ENCODE results near the gene KDSR. TPM values are rescaled to one million over a fixed set of nuclear protein-coding genes. Genes with fewer than 3 reads are reported as not detected.
"Not testable (repeated sequence)": the region's sequence is repeated elsewhere in the genome, so short reads cannot be mapped to it uniquely, and the experiment has no call there.

Gene KDSR
- total and polyA plus RNA-seq, 4 donors: 11.3 to 37.2 (median 31.4) TPM

DNA sequence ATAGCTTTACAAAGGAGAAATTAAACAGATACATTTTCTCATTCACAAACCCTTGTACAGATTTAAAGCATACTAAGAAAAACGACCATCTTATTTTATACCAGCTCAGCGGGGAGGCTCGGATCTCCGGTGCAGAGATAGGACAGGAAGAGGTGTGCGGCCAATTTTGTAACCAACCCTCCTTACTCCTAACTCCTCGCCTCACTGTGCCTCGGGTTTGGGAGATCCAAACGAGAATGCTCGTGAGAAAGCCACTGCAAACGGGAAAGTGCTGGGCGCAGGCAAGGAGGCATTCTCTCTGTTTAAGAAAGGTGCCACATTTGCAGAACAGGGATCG, 1.2 kb downstream of the KDSR start (continued):
- no peak for TF ChIP-seq CTCF (IDR thresholded peaks at IDR 0.05; ENCODE audit: low read depth, low read length, missing input control)
- TF ChIP-seq HNF4G (IDR thresholded peaks at IDR 0.05): no peak

DNA sequence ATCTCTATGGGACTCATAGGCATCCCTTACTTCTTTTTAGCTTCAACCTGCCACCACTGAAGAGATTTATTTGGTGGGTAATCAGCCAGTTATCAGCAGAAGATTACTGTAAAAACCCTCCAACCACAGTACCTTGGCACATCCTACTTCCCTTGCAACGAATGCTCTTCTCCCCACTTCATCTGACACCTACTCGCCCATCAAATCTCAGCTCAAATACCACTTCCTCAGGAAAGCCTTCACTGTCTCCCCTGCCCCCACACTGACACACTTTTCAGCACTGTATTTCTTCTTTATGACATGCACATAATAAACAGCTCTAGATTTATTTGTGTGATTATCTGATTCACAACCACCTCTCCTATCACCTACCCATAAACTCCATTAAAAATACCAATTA, 3.1 kb downstream of the KDSR start:
- TF ChIP-seq FOXA1 (IDR thresholded peaks at IDR 0.05): no peak
- TF ChIP-seq ZBTB33 (IDR thresholded peaks at IDR 0.05): no peak
- no peak for TF ChIP-seq GABPA (IDR thresholded peaks at IDR 0.05 in 1 of 2, conservative IDR thresholded peaks at IDR 0.05 in 1 of 2)
- no peak for TF ChIP-seq RAD21 (IDR thresholded peaks at IDR 0.05)
- TF ChIP-seq ATF3 (IDR thresholded peaks at IDR 0.05): no peak
- TF ChIP-seq JUND (IDR thresholded peaks at IDR 0.05): no peak
- no peak for TF ChIP-seq SP1 (IDR thresholded peaks at IDR 0.05)
- no peak for TF ChIP-seq YY1 (IDR thresholded peaks at IDR 0.05)
- TF ChIP-seq, protein P1, sequence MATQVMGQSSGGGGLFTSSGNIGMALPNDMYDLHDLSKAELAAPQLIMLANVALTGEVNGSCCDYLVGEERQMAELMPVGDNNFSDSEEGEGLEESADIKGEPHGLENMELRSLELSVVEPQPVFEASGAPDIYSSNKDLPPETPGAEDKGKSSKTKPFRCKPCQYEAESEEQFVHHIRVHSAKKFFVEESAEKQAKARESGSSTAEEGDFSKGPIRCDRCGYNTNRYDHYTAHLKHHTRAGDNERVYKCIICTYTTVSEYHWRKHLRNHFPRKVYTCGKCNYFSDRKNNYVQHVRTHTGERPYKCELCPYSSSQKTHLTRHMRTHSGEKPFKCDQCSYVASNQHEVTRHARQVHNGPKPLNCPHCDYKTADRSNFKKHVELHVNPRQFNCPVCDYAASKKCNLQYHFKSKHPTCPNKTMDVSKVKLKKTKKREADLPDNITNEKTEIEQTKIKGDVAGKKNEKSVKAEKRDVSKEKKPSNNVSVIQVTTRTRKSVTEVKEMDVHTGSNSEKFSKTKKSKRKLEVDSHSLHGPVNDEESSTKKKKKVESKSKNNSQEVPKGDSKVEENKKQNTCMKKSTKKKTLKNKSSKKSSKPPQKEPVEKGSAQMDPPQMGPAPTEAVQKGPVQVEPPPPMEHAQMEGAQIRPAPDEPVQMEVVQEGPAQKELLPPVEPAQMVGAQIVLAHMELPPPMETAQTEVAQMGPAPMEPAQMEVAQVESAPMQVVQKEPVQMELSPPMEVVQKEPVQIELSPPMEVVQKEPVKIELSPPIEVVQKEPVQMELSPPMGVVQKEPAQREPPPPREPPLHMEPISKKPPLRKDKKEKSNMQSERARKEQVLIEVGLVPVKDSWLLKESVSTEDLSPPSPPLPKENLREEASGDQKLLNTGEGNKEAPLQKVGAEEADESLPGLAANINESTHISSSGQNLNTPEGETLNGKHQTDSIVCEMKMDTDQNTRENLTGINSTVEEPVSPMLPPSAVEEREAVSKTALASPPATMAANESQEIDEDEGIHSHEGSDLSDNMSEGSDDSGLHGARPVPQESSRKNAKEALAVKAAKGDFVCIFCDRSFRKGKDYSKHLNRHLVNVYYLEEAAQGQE (IDR thresholded peaks at IDR 0.05): no peak
- no peak for TF ChIP-seq HNF4A (conservative IDR thresholded peaks at IDR 0.05)
- no peak for TF ChIP-seq MAX (IDR thresholded peaks at IDR 0.05)
- no peak for TF ChIP-seq NR2F2 (IDR thresholded peaks at IDR 0.05)
- TF ChIP-seq TAF1 (conservative IDR thresholded peaks at IDR 0.05): no peak
- TF ChIP-seq RXRA (IDR thresholded peaks at IDR 0.05): no peak
- TF ChIP-seq CTCF (IDR thresholded peaks at IDR 0.05; ENCODE audit: low read depth, low read length, missing input control): no peak
- no peak for TF ChIP-seq HNF4G (IDR thresholded peaks at IDR 0.05)
- H3K4me1 ChIP-seq (ENCODE audit: control insufficient read depth in 4 of 4, insufficient read depth in 4 of 4, low read length in 3 of 4): peaks cover 2 to 16% (median 4%) of the 10 kb centered on the region in 4 donors
- WGBS: 60% methylated on average over 2 of the region's 2 CpGs
- H3K9me3 ChIP-seq (ENCODE audit: control insufficient read depth in 4 of 4, low read length in 3 of 4): no peaks in the 10 kb centered on the region
- no peak overlapping the region for H3K27ac ChIP-seq (ENCODE audit: low read depth in 1 of 2, low read length in 2 of 2)
- DNase-seq (ENCODE audit: low spot score): no peak
- no peak overlapping the region for H3K4me3 ChIP-seq (ENCODE audit: low read depth in 1 of 3, low read length in 3 of 3)
- no peak overlapping the region for H3K9ac ChIP-seq (ENCODE audit: low read depth in 1 of 2, low read length in 2 of 2)
- no peaks in the 10 kb centered on the region for H3K27me3 ChIP-seq (ENCODE audit: control insufficient read depth in 4 of 4, insufficient read depth in 4 of 4, low read length in 3 of 4)
- peaks cover 2 to 28% (median 16%) of the 10 kb centered on the region in 4 donors for H3K36me3 ChIP-seq (ENCODE audit: control insufficient read depth in 4 of 4, insufficient read depth in 3 of 4, low read depth in 1 of 4, low read length in 3 of 4)

GRCh38 chr18:63363420-63363819, 3.6 kb downstream of the KDSR start:
- WGBS: no CpG with 5 or more reads among the region's 2 CpGs
- not testable (repeated sequence) for H3K4me3 ChIP-seq (ENCODE audit: low read depth in 1 of 3, low read length in 3 of 3); H3K27me3 ChIP-seq (ENCODE audit: control insufficient read depth in 4 of 4, insufficient read depth in 4 of 4, low read length in 3 of 4); H3K27ac ChIP-seq (ENCODE audit: low read depth in 1 of 2, low read length in 2 of 2); H3K9me3 ChIP-seq (ENCODE audit: control insufficient read depth in 4 of 4, low read length in 3 of 4); H3K9ac ChIP-seq (ENCODE audit: low read depth in 1 of 2, low read length in 2 of 2); DNase-seq (ENCODE audit: low spot score)
- Histone ChIP-seq H3K4me1 (ENCODE audit: control insufficient read depth in 4 of 4, insufficient read depth in 4 of 4, low read length in 3 of 4) (peaks cover 2 to 14% (median 4%) of the 10 kb centered on the region in 4 donors), H3K36me3 (ENCODE audit: control insufficient read depth in 4 of 4, insufficient read depth in 3 of 4, low read depth in 1 of 4, low read length in 3 of 4) (peaks cover 2 to 29% (median 17%) of the 10 kb centered on the region in 4 donors)

Measured in liver (tissue), 9 donors.